GM23338 (cell line): Measurements from ENCODE around the gene MAPT.

Experiments
- CTCF ChIP-seq, 2 experiments: fragments of 200-600 bp in 1 of 2; sonication (generic) in 1 of 2; conservative IDR thresholded peaks; 2 replicates each; pipeline versions ENCODE4 v1.5.1 to v1.6.1; 2016 to 2017; ENCODE audit warnings: antibody characterized with exemption in 2 of 2, low read depth in 2 of 2, mild to moderate bottlenecking in 2 of 2, moderate library complexity in 1 of 2
- EZH2 ChIP-seq: fragments of 200-600 bp; sonication (generic); IDR thresholded peaks from one replicate; pipeline ENCODE4 v1.8.0; 2017; ENCODE audit warnings: antibody characterized with exemption, mild to moderate bottlenecking, low read depth; ENCODE audit not compliant: unreplicated experiment
- POLR2AphosphoS5 ChIP-seq: IDR thresholded peaks from 2 replicates; pipeline ENCODE4 v1.6.1; 2016; ENCODE audit warnings: antibody characterized with exemption, low read depth

GRCh38 chr17:45969726-45970125 lies 75.4 kb downstream of the MAPT start:
- no peak for TF ChIP-seq CTCF (conservative IDR thresholded peaks at IDR 0.05; ENCODE audit: low read depth in 2 of 2)
- TF ChIP-seq POLR2AphosphoS5: no peak
- TF ChIP-seq EZH2: no peak
